Stimulated activated CD4-positive, alpha-beta T cell treated with anti-CD3 and anti-CD28 coated beads, TNF-alpha, amount 100 ng/mL, for 1 hour (primary cell): Measurements from ENCODE around the gene OPRL1.

Experiments used
- DNase-seq, 3 donors: peaks; one replicate each; pipeline ENCODE4 v3.0.0-alpha.2; 2020; ENCODE audit warnings: low read depth in 3 of 3, low spot score in 1 of 3

Gene OPRL1

DNA sequence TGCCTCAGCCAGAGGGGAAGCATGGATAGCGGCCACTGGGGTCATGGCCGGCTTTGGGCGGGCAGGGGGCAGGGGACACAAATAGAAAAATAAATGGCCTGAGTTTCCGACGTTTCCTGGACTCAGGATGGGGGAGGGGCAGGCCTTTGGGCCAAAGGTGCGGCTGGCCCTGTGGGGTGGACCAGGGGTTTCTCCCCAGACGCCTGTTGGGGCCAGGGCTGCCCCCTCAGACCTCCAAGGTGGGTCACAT lies 23.3 kb upstream of the OPRL1 start:
- DNase-seq, result no peak

DNA sequence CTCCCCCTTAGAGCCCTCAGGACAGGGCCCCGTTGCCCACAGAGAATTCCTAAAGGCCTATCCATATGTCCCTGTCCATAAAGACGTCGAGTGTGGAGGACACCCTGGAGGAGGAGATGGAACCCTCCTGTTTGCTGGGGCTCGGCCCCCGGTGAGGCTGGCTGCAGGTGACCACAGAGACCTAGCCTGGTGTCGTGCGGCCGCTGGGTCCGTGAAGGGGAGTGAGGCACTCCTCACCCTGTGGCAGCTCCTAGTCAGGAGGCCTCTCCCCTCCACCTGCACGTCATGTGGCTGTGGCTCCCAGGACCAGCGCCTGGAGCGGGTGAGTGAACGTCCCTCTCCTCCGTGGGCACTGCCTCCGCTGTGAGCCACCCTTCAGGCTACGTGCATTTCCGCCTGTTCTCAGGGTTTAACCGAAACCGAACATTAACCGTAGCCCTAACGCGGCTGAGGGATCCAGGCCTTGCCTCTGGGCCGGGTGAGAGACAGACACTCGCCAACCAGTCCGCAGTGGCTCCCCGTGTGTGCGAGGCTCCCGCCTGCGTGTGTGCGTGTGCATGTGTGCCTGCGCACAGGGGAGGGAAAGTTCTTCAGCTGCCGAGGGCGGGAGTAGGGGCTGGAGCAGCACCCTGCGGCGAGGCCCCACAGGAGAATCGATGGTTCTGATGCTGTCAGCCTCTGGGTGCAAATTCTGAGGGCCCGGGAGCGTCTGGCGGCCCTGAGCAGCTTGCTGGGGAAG lies 22.8 kb upstream of the OPRL1 start:
- no peak for DNase-seq

DNA sequence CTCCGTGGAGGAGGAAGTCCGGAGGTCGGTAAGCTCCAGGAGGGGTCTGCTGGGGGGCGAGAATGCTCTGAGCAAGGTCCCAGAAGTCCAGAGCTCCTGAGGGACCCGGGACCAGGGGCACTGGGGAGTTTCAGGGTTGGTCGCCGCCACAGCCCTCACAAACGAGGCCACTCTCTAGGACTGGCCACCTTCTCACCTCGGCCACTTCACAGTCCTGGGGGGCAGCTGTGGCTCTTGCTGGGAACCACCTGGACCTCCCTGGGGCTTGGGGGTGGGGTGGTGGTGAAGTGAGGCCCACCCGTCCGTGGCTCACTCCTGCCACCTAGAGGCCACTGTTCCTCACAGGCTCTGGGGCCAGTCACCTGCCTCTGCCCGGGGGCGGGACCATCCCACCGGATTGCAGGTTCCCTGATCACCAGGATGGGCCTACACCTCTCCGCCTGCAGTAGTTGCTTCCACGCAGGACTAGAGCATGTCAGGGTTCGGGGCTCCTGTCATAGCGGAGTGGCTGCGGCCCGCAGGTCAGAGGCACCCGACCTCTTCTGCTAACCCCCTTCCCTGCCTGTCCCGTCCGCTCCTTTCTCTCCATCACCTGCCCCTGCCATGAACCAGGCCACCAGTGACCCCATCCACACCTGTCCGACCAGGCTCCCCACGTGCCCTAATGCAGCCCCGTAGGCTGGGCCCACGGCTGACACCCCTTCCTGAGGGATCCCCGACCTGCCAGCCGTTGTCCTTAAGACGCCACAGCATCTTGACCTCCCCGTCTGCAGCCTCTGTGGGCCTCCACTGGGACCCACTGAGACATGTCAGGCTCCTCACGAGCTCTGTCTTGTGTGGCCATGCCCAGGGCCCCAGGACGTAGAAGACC lies 22.0 kb upstream of the OPRL1 start:
- DNase-seq, result peak; percentile 54 to 78 (median 63)

DNA sequence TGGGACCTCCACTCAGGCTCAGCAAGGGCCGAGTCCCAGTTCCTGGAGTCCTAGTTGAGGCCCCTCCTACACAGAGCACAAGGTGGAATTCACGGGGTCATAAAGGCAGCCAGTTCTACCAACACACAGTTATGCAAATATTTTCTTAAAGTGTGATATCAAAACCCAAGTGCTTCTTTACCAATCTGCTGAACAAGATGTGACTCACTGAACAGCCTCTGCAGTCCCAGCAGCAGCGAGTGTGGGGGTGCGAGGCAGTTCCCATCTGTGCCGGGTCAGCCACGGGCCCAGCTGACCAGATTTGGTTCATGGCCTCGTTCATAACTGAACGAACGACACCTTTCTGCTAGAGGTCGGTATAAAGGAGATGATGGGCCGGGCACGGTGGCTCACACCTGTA lies 21.3 kb upstream of the OPRL1 start:
- DNase-seq, result no peak

DNA sequence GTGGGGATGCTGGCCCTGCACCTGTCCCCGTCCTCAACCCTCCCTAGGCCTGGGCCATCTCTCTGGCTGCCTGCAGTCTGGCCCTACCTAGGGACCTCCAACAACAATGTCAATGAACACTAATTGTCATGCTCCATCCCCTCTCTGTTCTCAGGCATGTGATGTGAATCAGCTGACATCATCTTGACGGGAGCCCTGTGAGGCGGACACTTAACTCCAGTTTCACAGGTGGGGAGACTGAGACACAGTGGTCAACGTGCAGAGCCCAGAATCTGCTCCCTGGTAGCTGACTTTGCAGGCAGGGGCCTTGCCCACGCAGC lies 17.6 kb upstream of the OPRL1 start:
- no peak for DNase-seq

DNA sequence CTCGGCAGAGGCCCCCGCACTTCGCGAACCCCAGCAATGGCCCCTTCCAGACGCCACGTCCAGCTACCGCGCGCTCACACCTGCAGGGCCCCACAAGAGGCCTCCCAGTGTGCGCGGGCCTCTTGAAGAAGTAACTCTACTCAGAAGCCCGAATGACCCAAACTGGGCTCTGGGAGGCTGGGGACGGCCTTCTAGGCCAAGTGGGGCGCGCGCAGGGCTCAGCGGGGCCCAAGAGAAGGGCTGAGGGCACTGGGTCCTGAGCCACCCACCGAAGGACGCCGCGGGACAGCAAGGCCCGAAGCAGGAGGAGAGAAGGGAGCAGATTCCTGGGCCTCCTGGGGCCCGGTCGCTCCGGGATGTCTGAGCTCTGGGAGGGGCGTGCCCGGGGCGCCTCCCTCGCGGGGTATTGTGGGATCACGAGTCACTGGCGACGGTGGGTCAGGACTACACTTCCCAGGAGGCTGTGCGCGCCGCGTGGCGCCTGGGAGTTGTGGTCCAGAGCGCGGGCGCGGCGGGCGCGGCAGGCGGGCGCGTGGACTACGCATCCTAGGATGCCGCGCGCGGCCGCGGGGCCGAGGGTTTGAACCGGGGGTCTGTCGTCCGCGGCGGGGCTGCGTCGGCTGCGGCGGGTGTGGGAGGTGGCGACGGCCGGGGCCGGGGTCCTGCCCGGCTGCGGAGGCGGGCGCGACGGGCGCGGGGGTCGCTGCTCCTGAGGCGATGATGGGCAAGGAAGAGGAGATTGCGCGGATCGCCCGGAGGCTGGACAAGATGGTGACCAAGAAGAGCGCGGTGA lies 17.1 kb upstream of the OPRL1 start, which contains the start of gene TCEA2:
Gene TCEA2 (plus strand): TSS at position 603 of the 793 bp plus-strand sequence. CDS start 115 bp downstream, at position 718.
- DNase-seq, result peak; percentile 80 to 91 (median 88)

DNA sequence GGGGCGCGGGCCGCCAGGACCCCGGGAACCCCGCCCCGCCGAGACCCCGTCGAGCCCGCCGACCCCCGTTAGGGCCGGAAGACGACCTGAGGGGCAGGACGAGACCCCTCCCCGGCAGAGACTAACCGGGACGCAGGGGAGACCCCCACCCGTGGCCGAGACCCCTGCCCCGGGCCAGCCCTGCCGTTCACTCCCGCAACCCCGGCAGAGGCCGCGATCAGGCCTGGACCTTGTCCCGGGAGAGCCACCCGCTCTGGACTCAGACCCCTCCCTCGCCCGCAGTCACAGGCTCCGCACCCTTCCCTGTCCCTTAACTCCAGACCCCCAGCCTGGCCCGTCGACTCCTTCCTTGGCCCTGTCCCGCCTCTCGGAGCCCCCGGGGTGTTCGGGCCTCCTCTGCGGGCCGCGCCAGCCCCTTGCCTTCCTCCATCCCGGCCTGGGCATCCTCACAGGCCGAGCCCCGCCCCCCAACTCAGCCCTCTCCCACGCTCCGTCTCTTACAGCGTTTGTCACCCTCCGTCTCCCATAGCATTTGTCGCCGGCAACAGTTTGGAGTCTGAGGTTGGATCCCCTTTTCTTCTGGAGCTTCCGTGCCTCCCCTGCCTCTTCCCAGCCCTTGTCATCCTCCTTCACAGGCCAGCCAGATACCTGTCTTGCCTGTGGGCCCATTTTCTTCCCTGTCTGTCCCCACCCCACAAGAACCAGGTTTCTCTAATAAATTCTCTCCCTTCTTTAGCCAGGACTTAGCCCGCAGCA lies 16.3 kb upstream of the OPRL1 start:
- no peak for DNase-seq

DNA sequence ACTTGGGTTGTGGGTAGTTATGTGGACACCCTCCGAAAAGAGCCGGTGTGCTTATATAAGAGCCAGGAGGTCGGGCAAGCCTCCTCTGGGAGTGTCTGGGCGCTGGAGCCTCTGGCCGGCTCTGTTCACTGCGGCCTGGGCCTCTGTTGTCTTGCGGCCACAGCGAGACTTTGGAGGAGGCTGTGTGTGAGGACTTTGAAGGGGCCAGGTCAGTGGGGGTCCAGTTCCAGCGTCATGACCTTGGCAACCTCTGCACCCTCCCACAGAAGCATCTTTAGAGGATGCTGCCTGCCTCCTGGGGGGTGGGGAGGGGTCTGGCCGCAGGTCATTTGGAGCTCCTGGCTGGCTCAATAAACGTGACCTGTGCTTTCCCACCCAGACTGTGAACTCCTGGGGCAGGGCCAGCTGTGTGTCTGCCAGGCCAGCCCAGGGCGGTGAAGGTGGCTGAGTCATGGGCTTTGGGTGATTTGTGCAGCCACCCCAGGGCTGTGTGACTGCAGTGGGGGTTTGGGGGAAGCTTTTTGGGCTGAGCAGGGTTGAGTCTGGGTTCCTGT lies 15.7 kb upstream of the OPRL1 start:
- DNase-seq, result no peak

DNA sequence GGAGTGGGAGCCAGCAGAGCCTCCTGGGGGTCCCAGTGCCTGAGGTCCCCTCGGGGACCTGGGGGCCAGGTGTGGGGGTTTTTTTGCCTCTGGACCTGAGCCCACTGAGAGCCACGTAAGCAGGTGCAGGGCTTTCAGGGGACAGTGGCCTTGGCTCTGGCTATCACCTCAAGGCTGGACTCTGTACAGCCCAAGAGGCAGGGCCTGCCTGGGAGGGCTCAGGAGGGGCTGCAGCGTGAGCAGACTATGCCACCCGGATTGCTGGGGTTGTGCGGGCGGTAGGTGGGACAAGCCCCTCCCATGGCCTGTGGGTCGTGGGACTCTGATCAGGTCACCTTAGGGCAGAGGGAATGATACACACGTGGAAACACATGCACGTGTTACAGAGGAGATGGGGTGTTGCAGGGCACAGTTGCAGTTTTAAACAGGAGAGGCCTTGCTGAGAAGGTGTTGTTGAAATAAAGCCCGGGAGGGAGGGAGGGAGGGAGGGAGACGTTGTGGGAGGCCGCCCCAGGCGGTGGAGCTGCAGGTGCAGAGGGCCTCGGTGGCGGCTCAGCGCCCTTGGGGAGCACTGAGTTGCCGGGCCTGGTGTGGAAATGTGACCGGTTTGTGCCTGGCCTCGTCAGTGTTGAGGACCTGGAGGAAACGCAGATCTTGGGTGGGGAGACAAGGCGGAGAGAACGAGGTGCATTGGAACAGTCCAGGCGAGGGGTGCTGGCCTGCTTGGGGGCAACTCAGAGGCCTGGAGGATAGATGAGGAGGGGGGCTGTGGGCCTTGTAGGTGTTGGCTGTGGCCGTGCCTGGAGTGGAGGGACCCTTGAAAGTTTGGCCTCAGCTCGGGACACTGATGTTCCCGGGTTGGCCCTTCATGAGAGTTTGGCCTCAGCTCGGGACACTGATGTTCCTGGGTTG lies 14.6 kb upstream of the OPRL1 start:
- no peak for DNase-seq

DNA sequence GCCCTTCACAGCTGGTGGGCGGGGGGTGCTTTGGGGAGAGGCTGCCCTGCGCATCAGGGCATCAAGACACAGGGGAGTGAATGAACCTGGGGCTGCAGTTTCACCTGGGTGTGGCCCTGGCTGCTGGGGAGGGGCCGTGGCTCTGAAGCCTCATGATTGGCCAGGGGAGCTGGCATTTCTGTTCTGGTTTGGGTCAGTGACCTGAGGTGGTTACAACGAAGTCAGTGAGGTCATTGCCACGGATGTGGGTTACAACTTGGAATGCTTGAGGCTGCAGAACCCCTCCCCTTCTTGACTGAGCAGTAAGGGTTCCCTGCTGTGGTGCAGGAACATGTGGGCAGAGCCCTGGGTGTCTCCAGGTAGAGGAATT lies 13.9 kb upstream of the OPRL1 start:
- no peak for DNase-seq

DNA sequence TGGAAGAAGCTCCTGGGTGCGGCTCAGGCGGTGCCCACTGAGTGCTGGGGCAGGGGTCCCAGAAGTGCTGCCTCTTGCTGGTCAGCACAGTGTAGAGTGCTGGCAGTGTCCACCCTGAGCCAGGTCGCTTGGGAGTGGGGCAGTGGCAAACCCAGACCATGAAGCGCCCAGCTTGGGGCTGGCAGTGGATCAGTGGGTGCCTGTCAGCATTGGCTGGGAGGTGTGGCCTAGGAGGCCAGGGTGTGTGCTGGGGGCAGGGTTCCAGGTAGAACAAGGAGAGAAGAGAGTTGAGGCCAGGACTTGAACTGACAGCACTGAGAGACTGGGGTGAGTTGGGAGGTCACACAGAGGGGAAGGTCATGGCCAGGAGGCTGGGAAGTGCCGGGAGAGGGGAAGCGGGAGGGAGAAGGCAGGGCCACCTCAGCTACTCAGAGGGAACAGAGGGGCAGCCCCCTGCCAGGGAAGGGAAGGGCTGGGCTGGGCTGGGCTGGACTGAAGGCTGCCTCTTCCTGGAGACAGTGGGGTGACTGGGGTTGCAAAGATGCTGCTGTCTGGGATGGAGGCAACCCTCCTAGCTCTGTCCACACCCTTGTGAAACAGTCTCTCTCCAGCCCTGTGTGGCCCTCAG lies 12.8 kb upstream of the OPRL1 start:
- DNase-seq, result no peak

DNA sequence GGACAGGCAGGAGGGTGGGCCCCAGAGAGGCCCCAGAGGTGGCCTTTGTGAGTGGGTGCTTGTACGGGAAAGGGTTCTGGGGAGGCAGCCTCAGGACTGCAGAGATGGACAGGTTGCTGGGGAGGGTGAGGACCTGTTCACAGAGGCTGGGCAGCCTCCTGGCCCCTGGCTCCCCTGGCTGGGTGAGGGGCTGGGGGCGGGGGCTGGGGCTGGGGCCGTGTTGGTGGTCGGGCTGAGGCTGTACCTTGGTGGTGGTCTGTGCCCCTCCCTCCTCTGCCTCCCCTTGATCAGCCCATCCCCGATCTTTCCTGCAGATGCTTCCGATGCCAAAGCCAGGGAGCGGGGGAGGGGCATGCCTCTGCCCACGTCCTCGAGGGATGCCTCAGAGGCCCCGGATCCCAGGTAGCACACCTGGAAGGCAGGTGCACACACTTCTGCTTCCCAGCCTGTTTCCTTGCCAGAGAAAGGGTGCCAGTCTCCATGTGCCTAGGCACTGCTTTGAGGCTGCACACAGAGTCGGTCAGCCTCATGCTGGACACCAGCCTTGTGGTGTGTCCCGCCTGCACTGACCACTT lies 12.1 kb upstream of the OPRL1 start:
- no peak for DNase-seq

DNA sequence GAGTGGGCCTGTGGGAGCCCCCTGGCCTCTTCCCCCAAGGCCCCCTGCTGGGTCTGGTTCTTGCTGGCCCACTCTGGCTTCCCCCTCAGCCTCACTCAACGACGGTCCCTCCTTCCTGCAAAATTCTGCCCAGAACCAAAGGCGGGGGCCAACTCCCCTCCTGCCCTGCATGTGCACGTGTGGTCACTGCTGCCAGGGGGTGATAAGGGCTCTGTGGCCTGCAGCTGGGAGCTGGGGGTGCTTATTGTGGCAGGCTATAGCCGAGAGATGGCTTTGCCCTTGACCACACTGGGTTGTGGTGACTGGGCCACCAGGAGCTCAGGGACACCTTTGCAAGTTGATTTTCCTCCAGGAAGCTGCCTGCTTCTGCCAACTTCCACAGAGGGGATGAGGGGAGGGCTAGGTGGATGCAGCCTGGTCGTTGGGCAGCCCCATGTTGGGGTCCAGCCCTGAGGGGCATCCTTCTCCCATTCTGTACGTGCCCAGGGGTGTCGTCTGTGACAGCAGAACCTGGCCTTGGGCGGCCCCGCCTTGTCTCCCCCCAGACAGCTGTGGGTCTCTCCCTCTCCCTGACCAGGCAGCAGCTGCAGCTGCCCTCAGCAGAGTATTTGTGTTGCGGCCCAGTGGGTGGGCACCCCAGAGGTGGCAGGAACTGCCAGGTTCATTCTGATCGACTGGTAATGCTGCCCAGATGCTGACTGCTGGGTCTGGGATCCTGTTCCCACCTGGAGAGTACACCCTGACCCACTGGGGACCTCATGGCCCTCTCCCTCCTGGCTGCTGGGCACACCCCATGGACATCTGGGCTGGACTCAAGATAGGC lies 11.3 kb upstream of the OPRL1 start:
- no peak for DNase-seq

DNA sequence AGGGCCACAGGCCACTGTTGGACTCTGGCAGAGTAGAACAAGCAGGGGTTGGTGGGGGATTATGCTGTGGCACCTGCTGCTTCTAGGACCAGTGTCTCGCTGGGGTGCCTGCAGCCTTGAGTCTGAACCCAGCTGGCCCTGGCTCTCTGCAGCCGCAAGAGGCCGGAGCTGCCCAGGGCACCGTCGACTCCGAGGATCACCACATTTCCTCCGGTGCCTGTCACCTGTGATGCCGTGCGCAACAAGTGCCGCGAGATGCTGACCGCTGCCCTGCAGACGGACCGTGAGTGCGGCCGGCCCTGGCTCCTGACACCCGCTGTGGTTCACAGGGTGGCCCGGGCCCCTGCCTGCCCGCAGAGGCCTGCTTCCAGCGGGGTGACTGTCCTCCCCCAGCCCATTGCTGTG lies 10.7 kb upstream of the OPRL1 start:
- no peak for DNase-seq

DNA sequence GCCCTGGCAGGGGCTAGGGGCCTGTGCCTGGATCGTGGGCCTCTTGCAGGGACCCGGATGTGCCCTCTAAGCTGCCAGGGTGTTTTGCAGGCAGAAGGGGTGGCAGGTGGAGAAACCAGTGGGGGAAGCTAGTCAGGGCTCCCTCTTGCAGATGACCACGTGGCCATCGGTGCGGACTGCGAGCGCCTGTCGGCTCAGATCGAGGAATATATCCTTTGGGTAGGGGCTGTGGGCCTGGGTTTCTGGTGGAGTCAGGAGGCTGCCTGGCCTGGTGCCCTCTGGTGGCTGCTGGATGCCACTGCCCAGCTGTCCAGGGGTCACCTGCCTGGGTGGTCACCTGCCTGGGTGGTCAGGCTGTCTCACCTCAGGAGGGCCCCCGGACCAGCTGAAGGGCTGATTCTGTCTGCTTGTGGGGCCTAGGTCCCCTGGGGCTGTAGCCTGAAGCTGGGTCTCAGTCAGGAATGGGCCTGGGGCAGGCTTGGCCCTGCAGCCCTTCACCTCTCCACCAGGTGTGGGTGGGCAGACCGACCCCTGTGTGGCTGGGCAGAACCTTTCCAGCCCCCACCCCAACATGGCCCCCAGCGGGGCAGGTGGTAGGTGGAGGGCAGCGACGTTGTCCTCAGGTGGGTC lies 10.2 kb upstream of the OPRL1 start:
- no peak for DNase-seq

DNA sequence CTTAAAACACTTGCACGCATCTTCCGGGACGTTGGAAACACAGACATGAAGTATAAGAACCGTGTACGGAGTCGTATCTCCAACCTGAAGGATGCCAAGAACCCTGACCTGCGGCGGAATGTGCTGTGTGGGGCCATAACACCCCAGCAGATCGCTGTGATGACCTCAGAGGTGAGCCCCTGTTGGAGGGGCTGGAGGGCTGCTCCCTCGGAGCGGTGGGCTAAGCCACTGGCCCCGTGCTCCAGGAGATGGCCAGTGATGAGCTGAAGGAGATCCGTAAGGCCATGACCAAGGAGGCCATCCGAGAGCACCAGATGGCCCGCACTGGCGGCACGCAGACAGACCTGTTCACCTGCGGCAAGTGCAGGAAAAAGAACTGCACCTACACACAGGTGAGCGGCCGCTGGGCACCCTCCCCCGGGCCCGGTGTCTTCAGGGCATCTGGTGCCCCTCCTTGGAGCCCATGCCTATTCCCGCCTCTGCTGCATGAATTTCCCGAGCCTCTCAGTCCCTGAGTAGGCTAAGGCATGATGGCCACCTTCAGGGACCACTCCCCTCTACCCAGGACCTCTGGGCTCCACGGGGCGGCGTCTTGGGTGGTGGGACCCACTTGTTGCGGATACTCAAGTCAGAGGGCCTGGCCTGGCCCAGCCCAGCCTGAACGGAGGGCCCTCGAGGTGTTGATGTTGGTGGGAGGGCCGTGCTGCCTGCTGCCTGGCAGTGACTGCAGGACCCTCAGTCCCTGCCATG lies 9.5 kb upstream of the OPRL1 start:
- no peak for DNase-seq
